Measurements from ENCODE around the gene RCN1. TPM values are rescaled to one million over a fixed set of nuclear protein-coding genes. Genes with fewer than 3 reads are reported as not detected.
A peak's percentile ranks its signal among the peaks of the same experiment; 100 is the strongest.

RCN1 gene
- total RNA-seq, 1 donor from 2014 or later: 222 TPM

GRCh38 chr11:32148895-32149294, 58.0 kb downstream of the RCN1 start:
- H3K4me3 ChIP-seq (ENCODE audit: low read depth, low read length): no peak overlapping the region
- no peak for DNase-seq (ENCODE audit: low read depth)
- no peak for TF ChIP-seq CTCF (conservative IDR thresholded peaks at IDR 0.05; ENCODE audit: low read depth, low read length)

GRCh38 chr11:32149748-32150147, 58.9 kb downstream of the RCN1 start:
- no peak for TF ChIP-seq CTCF (conservative IDR thresholded peaks at IDR 0.05; ENCODE audit: low read depth, low read length)
- H3K4me3 ChIP-seq (ENCODE audit: low read depth, low read length): no peak overlapping the region
- no peak for DNase-seq (ENCODE audit: low read depth)

GRCh38 chr11:32151027-32151426, 60.2 kb downstream of the RCN1 start:
- DNase-seq (ENCODE audit: low read depth): no peak
- H3K4me3 ChIP-seq (ENCODE audit: low read depth, low read length): no peak overlapping the region
- TF ChIP-seq CTCF (conservative IDR thresholded peaks at IDR 0.05; ENCODE audit: low read depth, low read length): no peak

GRCh38 chr11:32152216-32152615, 61.3 kb downstream of the RCN1 start:
- H3K4me3 ChIP-seq (ENCODE audit: low read depth, low read length): no peak overlapping the region
- DNase-seq (ENCODE audit: low read depth): no peak
- no peak for TF ChIP-seq CTCF (conservative IDR thresholded peaks at IDR 0.05; ENCODE audit: low read depth, low read length)

- DNase-seq (ENCODE audit: low read depth): no peak
Measured at GRCh38 chr11:32152821-32153220, 61.9 kb downstream of the RCN1 start.

GRCh38 chr11:32153747-32154146, 62.9 kb downstream of the RCN1 start:
- TF ChIP-seq CTCF (conservative IDR thresholded peaks at IDR 0.05; ENCODE audit: low read depth, low read length): no peak
- no peak overlapping the region for H3K4me3 ChIP-seq (ENCODE audit: low read depth, low read length)
- DNase-seq (ENCODE audit: low read depth): no peak

More at GRCh38 chr11:32152821-32153220, 61.9 kb downstream of the RCN1 start:
- no peak for TF ChIP-seq CTCF (conservative IDR thresholded peaks at IDR 0.05; ENCODE audit: low read depth, low read length)
- H3K4me3 ChIP-seq (ENCODE audit: low read depth, low read length): no peak overlapping the region

GRCh38 chr11:32154275-32154674, 63.4 kb downstream of the RCN1 start:
- no peak overlapping the region for H3K4me3 ChIP-seq (ENCODE audit: low read depth, low read length)
- peak; percentile 54 for TF ChIP-seq CTCF (conservative IDR thresholded peaks at IDR 0.05; ENCODE audit: low read depth, low read length)
- no peak for DNase-seq (ENCODE audit: low read depth)
